ENCODE results near the gene MT1F.

MT1F gene

GRCh38 chr16:56690420-56691122 lies 32.8 kb downstream of the MT1F start:
- no peak overlapping the region for H2AK5ac ChIP-seq (ENCODE audit: low read length)
- H3K9ac ChIP-seq (ENCODE audit: low read length), result no peak overlapping the region
- no peak overlapping the region for H2BK15ac ChIP-seq (replicated peaks; ENCODE audit: low read depth)
- H3K18ac ChIP-seq (ENCODE audit: low read length), result no peak overlapping the region
- H2BK5ac ChIP-seq (ENCODE audit: low read length), result no peak overlapping the region
- H3K79me1 ChIP-seq (ENCODE audit: low read length), result no peaks in the 10 kb centered on the region
- no CpG with 5 or more reads among the region's 4 CpGs for WGBS (ENCODE audit: extremely low coverage, insufficient coverage, low lambda C conversion rate)
- DNase-seq, result no peak
- H3K36me3 ChIP-seq (ENCODE audit: control insufficient read depth, insufficient read depth, low read length), result no peaks in the 10 kb centered on the region
- H3K4ac ChIP-seq (ENCODE audit: low read depth, low read length), result no peak overlapping the region
- no peak overlapping the region for H3K27ac ChIP-seq (ENCODE audit: low read depth, low read length)
- no peak overlapping the region for H4K5ac ChIP-seq (ENCODE audit: low read length)
- no peak overlapping the region for H2BK120ac ChIP-seq (ENCODE audit: low read depth, low read length)
- no peak overlapping the region for H3K4me3 ChIP-seq (ENCODE audit: low read length)
- no peaks in the 10 kb centered on the region for H3K27me3 ChIP-seq (ENCODE audit: insufficient read depth, low read length, poor library complexity)
- H3K79me2 ChIP-seq (ENCODE audit: control insufficient read depth, insufficient read depth, low read length), result no peaks in the 10 kb centered on the region
- H3K4me2 ChIP-seq (ENCODE audit: low read length), result no peak overlapping the region
- H3K56ac ChIP-seq (ENCODE audit: low read length), result no peak overlapping the region
- H4K8ac ChIP-seq (ENCODE audit: low read depth, low read length), result no peak overlapping the region
- no peaks in the 10 kb centered on the region for H3K4me1 ChIP-seq (ENCODE audit: control insufficient read depth, low read depth, low read length)
- no peak overlapping the region for H3K23ac ChIP-seq (ENCODE audit: low read length)

DNA sequence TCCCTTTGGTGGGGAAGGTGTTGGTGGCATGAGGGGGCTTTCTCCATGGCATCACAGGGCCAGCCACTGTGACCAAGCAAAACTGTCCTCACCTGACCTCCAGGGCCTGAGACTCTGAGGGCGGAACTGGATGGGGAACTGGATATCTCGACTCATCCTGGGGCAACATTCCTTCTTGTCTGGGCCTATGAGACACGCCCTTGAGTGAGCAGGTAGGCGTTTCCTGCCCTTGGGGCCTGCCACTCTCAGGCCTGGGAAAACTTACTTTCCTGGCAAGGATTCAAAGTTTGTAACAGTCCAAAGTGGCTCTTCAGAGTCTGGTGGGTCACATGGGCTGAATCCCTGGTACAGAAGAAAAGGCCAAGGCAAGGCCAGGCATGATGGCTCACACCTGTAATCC lies 34.1 kb downstream of the MT1F start:
- Histone ChIP-seq H3K4me2 (ENCODE audit: low read length) (no peak overlapping the region), H3K27ac (ENCODE audit: low read depth, low read length) (no peak overlapping the region), H3K56ac (ENCODE audit: low read length) (no peak overlapping the region), H3K4me3 (ENCODE audit: low read length) (no peak overlapping the region), H3K79me1 (ENCODE audit: low read length) (no peaks in the 10 kb centered on the region), H3K79me2 (ENCODE audit: control insufficient read depth, insufficient read depth, low read length) (no peaks in the 10 kb centered on the region), H2BK120ac (ENCODE audit: low read depth, low read length) (no peak overlapping the region), H4K5ac (ENCODE audit: low read length) (no peak overlapping the region), H3K27me3 (ENCODE audit: insufficient read depth, low read length, poor library complexity) (no peaks in the 10 kb centered on the region), H2BK15ac (replicated peaks; ENCODE audit: low read depth) (no peak overlapping the region), H3K9ac (ENCODE audit: low read length) (no peak overlapping the region), H3K18ac (ENCODE audit: low read length) (no peak overlapping the region), H3K4ac (ENCODE audit: low read depth, low read length) (no peak overlapping the region), H2BK5ac (ENCODE audit: low read length) (no peak overlapping the region), H3K4me1 (ENCODE audit: control insufficient read depth, low read depth, low read length) (no peaks in the 10 kb centered on the region), H2AK5ac (ENCODE audit: low read length) (no peak overlapping the region), H3K23ac (ENCODE audit: low read length) (no peak overlapping the region), H3K36me3 (ENCODE audit: control insufficient read depth, insufficient read depth, low read length) (no peaks in the 10 kb centered on the region), H4K8ac (ENCODE audit: low read depth, low read length) (no peak overlapping the region)
- peak; percentile 87 for DNase-seq
- WGBS (ENCODE audit: extremely low coverage, insufficient coverage, low lambda C conversion rate), result no CpG with 5 or more reads among the region's 4 CpGs

GRCh38 chr16:56695246-56695645 lies 37.5 kb downstream of the MT1F start:
- no peak overlapping the region for H2AK5ac ChIP-seq (ENCODE audit: low read length)
- no peak overlapping the region for H3K4me3 ChIP-seq (ENCODE audit: low read length)
- no peak overlapping the region for H4K8ac ChIP-seq (ENCODE audit: low read depth, low read length)
- no peak overlapping the region for H2BK120ac ChIP-seq (ENCODE audit: low read depth, low read length)
- H3K79me2 ChIP-seq (ENCODE audit: control insufficient read depth, insufficient read depth, low read length), result no peaks in the 10 kb centered on the region
- no peak overlapping the region for H3K9ac ChIP-seq (ENCODE audit: low read length)
- H4K5ac ChIP-seq (ENCODE audit: low read length), result no peak overlapping the region
- H3K56ac ChIP-seq (ENCODE audit: low read length), result no peak overlapping the region
- H3K4me2 ChIP-seq (ENCODE audit: low read length), result no peak overlapping the region
- H3K23ac ChIP-seq (ENCODE audit: low read length), result no peak overlapping the region
- no peaks in the 10 kb centered on the region for H3K79me1 ChIP-seq (ENCODE audit: low read length)
- no peak overlapping the region for H2BK5ac ChIP-seq (ENCODE audit: low read length)
- no peak overlapping the region for H3K18ac ChIP-seq (ENCODE audit: low read length)
- H3K4me1 ChIP-seq (ENCODE audit: control insufficient read depth, low read depth, low read length), result no peaks in the 10 kb centered on the region
- no peak overlapping the region for H3K27ac ChIP-seq (ENCODE audit: low read depth, low read length)
- H2BK15ac ChIP-seq (replicated peaks; ENCODE audit: low read depth), result no peak overlapping the region
- WGBS (ENCODE audit: extremely low coverage, insufficient coverage, low lambda C conversion rate), result no CpG with 5 or more reads among the region's 1 CpG
- DNase-seq, result no peak
- no peaks in the 10 kb centered on the region for H3K27me3 ChIP-seq (ENCODE audit: insufficient read depth, low read length, poor library complexity)
- H3K36me3 ChIP-seq (ENCODE audit: control insufficient read depth, insufficient read depth, low read length), result no peaks in the 10 kb centered on the region
- H3K4ac ChIP-seq (ENCODE audit: low read depth, low read length), result no peak overlapping the region

DNA sequence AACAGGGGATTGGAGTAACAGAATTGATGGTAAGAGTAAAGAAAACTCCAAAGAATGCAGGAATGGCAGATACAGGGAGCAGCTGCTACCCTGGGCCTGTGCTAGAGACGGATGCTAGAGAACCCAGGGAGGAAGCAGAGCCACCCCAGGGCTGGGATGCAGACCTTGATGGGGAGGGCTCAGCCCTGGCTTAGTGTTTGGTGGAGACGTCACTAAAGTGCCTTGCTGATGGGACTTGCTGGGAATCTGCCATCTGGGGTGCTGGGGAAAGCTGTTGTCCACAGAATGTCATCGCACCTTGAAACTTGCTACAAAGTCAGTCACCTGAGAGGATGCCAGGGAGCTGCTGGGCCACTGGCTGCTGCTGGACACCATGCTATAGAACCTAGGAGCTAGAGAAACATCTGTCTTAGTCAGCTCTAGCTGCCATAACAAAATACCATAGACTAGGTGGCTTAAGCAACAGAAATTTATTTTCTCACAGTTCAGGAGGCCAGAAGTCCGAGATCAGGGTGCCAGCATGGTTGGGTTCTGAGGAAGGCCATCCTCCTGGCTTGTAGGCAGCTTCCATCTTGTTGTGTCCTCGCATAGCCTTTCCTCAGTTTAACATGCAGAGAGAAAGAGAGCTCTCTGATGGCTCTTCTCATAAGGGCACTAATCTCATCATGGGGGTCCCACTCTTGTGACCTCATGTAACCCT lies 39.8 kb downstream of the MT1F start:
- no peaks in the 10 kb centered on the region for H3K4me1 ChIP-seq (ENCODE audit: control insufficient read depth, low read depth, low read length)
- no peak overlapping the region for H4K5ac ChIP-seq (ENCODE audit: low read length)
- no CpG with 5 or more reads among the region's 5 CpGs for WGBS (ENCODE audit: extremely low coverage, insufficient coverage, low lambda C conversion rate)
- H3K4ac ChIP-seq (ENCODE audit: low read depth, low read length), result no peak overlapping the region
- no peaks in the 10 kb centered on the region for H3K36me3 ChIP-seq (ENCODE audit: control insufficient read depth, insufficient read depth, low read length)
- H2BK120ac ChIP-seq (ENCODE audit: low read depth, low read length), result no peak overlapping the region
- no peak overlapping the region for H3K4me3 ChIP-seq (ENCODE audit: low read length)
- H3K27me3 ChIP-seq (ENCODE audit: insufficient read depth, low read length, poor library complexity), result no peaks in the 10 kb centered on the region
- no peak for DNase-seq
- no peaks in the 10 kb centered on the region for H3K79me1 ChIP-seq (ENCODE audit: low read length)
- H3K23ac ChIP-seq (ENCODE audit: low read length), result no peak overlapping the region
- H3K4me2 ChIP-seq (ENCODE audit: low read length), result no peak overlapping the region
- no peak overlapping the region for H3K9ac ChIP-seq (ENCODE audit: low read length)
- no peak overlapping the region for H4K8ac ChIP-seq (ENCODE audit: low read depth, low read length)
- no peak overlapping the region for H2BK15ac ChIP-seq (replicated peaks; ENCODE audit: low read depth)
- no peak overlapping the region for H3K27ac ChIP-seq (ENCODE audit: low read depth, low read length)
- no peak overlapping the region for H2AK5ac ChIP-seq (ENCODE audit: low read length)
- H2BK5ac ChIP-seq (ENCODE audit: low read length), result no peak overlapping the region
- H3K18ac ChIP-seq (ENCODE audit: low read length), result no peak overlapping the region
- no peak overlapping the region for H3K56ac ChIP-seq (ENCODE audit: low read length)
- no peaks in the 10 kb centered on the region for H3K79me2 ChIP-seq (ENCODE audit: control insufficient read depth, insufficient read depth, low read length)

- Histone ChIP-seq H4K8ac (ENCODE audit: low read depth, low read length) (no peak overlapping the region), H3K4me1 (ENCODE audit: control insufficient read depth, low read depth, low read length) (no peaks in the 10 kb centered on the region), H3K27me3 (ENCODE audit: insufficient read depth, low read length, poor library complexity) (no peaks in the 10 kb centered on the region), H3K36me3 (ENCODE audit: control insufficient read depth, insufficient read depth, low read length) (no peaks in the 10 kb centered on the region), H2BK15ac (replicated peaks; ENCODE audit: low read depth) (no peak overlapping the region), H2AK5ac (ENCODE audit: low read length) (no peak overlapping the region), H2BK5ac (ENCODE audit: low read length) (no peak overlapping the region), H3K4me2 (ENCODE audit: low read length) (no peak overlapping the region), H3K23ac (ENCODE audit: low read length) (no peak overlapping the region), H3K18ac (ENCODE audit: low read length) (no peak overlapping the region), H3K4ac (ENCODE audit: low read depth, low read length) (no peak overlapping the region), H3K79me2 (ENCODE audit: control insufficient read depth, insufficient read depth, low read length) (no peaks in the 10 kb centered on the region), H2BK120ac (ENCODE audit: low read depth, low read length) (no peak overlapping the region), H4K5ac (ENCODE audit: low read length) (no peak overlapping the region), H3K9ac (ENCODE audit: low read length) (no peak overlapping the region), H3K56ac (ENCODE audit: low read length) (no peak overlapping the region), H3K4me3 (ENCODE audit: low read length) (no peak overlapping the region), H3K27ac (ENCODE audit: low read depth, low read length) (no peak overlapping the region), H3K79me1 (ENCODE audit: low read length) (no peaks in the 10 kb centered on the region)
- whole genome bisulfite sequencing (ENCODE audit: extremely low coverage, insufficient coverage, low lambda C conversion rate), result no CpG with 5 or more reads among the region's 1 CpG
- DNase-seq, result no peak
Measured at GRCh38 chr16:56700195-56700594, 42.4 kb downstream of the MT1F start.

All from mesendoderm (in vitro differentiated cells).